Measurements from ENCODE around the gene DLX1. TPM values are rescaled to one million over a fixed set of nuclear protein-coding genes. Genes with fewer than 3 reads are reported as not detected.

DLX1 gene
- total RNA-seq, 1 donor from 2014 or later, result not detected

- DNase-seq (ENCODE audit: low read depth), result no peak
- H3K4me3 ChIP-seq (ENCODE audit: low read depth, low read length), result no peak overlapping the region
- no peak for TF ChIP-seq CTCF (conservative IDR thresholded peaks at IDR 0.05; ENCODE audit: low read depth, low read length)
Observed at GRCh38 chr2:172074254-172074653, 11.1 kb upstream of the DLX1 start.

- TF ChIP-seq CTCF (conservative IDR thresholded peaks at IDR 0.05; ENCODE audit: low read depth, low read length), result no peak
- DNase-seq (ENCODE audit: low read depth), result no peak
- H3K4me3 ChIP-seq (ENCODE audit: low read depth, low read length), result no peak overlapping the region
Observed at GRCh38 chr2:172079416-172079815, 5.9 kb upstream of the DLX1 start.

- no peak overlapping the region for H3K4me3 ChIP-seq (ENCODE audit: low read depth, low read length)
- DNase-seq (ENCODE audit: low read depth), result no peak
- TF ChIP-seq CTCF (conservative IDR thresholded peaks at IDR 0.05; ENCODE audit: low read depth, low read length), result no peak
Observed at GRCh38 chr2:172079838-172080640, 5.3 kb upstream of the DLX1 start.

- no peak for DNase-seq (ENCODE audit: low read depth)
- TF ChIP-seq CTCF (conservative IDR thresholded peaks at IDR 0.05; ENCODE audit: low read depth, low read length), result no peak
- H3K4me3 ChIP-seq (ENCODE audit: low read depth, low read length), result no peak overlapping the region
Observed at GRCh38 chr2:172080641-172081220, 4.6 kb upstream of the DLX1 start.

GRCh38 chr2:172081221-172082022 is 3.9 kb upstream of the DLX1 start:
- TF ChIP-seq CTCF (conservative IDR thresholded peaks at IDR 0.05; ENCODE audit: low read depth, low read length), result no peak

GRCh38 chr2:172082105-172082943 is 3.0 kb upstream of the DLX1 start:
- DNase-seq (ENCODE audit: low read depth), result no peak
- no peak overlapping the region for H3K4me3 ChIP-seq (ENCODE audit: low read depth, low read length)
- no peak for TF ChIP-seq CTCF (conservative IDR thresholded peaks at IDR 0.05; ENCODE audit: low read depth, low read length)

More at GRCh38 chr2:172081221-172082022, 3.9 kb upstream of the DLX1 start:
- no peak overlapping the region for H3K4me3 ChIP-seq (ENCODE audit: low read depth, low read length)
- no peak for DNase-seq (ENCODE audit: low read depth)

All from epithelial cell of proximal tubule (primary cell).